ENCODE data around the gene PABPC4L.

Gene PABPC4L

DNA sequence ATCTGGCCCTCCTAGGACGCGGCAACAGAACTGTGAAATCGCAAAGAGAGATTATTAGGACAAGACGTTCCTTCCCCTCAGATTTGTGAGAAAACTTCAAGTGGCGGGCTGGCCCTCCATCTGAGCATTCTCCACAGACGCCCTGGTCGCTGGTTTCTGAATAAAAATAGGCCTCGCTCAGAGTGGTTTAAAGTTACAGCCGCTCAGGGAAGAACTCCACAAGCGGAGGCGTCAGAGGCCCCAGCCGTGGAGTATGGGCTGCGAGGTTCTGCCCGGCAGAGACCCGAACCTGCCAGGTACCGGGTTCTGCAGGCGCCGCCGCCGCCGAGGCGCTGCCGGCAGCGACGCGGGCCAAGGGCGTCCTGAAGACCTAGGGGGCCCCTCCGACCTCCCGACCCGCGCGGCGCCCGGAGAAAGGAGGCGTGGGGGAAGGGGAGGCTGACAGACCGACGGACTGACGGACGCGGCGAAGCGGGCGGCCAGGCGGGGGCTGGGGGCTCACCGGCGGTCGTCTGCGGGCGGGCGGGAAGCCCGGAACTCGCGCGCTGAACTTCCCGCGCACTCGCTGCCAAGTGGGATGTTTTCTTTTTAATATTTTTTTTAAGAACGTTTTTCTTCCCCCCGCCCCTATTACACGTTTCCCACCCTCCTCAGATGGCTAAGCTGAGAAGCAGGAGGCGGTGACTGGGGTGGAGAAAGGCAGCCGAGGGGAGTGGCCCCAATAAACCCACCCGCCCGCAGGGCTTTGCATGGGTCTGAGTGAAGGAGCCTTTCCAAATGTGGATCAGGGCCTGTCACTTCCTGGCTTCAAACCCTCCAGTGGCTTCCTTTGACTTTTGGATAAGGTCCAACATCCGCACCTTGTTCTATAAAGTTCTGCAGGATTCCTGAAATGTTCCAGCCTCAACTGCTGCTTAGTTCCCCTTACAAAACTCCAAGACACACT, at the start of gene PABPC4L:
PABPC4L (minus strand) TSS at position 574 of the 946 bp plus-strand sequence. CDS start 770 bp downstream, outside the sequence.
- peak; percentile 88 for ATAC-seq (ENCODE audit: insufficient read depth, low read depth)
- no peaks in the 10 kb centered on the region for H4K20me1 ChIP-seq (ENCODE audit: insufficient read depth, low read length)
- H3K9ac ChIP-seq (ENCODE audit: low read depth, low read length) = peak within 1 kb of the TSS; percentile 86
- H3K4me1 ChIP-seq (ENCODE audit: insufficient read depth, low read length) = peaks cover 17% of the 10 kb centered on the region; the same call in 1 of the 2 replicates
- H3K79me2 ChIP-seq (ENCODE audit: insufficient read depth, low read length) = peaks cover 49% of the 10 kb centered on the region
- no peaks in the 10 kb centered on the region for H3K27me3 ChIP-seq (ENCODE audit: insufficient read depth, low read length, poor library complexity)
- H3K9me3 ChIP-seq (ENCODE audit: insufficient read depth, low read length, severe bottlenecking) = peaks cover 4% of the 10 kb centered on the region
- peak within 1 kb of the TSS; percentile 57 to 66 for H3K4me3 ChIP-seq (ENCODE audit: low read depth in 1 of 2, low read length in 2 of 2)
- DNase-seq = peak; percentile 82
- peak within 1 kb of the TSS; percentile 91 for H3K27ac ChIP-seq (ENCODE audit: low read length)
- H2AFZ ChIP-seq (ENCODE audit: low read depth, low read length) = peak within 1 kb of the TSS; percentile 64
- TF ChIP-seq, protein P1, sequence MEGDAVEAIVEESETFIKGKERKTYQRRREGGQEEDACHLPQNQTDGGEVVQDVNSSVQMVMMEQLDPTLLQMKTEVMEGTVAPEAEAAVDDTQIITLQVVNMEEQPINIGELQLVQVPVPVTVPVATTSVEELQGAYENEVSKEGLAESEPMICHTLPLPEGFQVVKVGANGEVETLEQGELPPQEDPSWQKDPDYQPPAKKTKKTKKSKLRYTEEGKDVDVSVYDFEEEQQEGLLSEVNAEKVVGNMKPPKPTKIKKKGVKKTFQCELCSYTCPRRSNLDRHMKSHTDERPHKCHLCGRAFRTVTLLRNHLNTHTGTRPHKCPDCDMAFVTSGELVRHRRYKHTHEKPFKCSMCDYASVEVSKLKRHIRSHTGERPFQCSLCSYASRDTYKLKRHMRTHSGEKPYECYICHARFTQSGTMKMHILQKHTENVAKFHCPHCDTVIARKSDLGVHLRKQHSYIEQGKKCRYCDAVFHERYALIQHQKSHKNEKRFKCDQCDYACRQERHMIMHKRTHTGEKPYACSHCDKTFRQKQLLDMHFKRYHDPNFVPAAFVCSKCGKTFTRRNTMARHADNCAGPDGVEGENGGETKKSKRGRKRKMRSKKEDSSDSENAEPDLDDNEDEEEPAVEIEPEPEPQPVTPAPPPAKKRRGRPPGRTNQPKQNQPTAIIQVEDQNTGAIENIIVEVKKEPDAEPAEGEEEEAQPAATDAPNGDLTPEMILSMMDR (IDR thresholded peaks at IDR 0.05; ENCODE audit: borderline replicate concordance, extremely low read depth, low read length, poor library complexity, severe bottlenecking) = no peak
- TF ChIP-seq EZH2 (IDR thresholded peaks at IDR 0.05; ENCODE audit: borderline replicate concordance, low read depth, low read length, severe bottlenecking) = no peak
- peak within 1 kb of the TSS; percentile 63 for H3K4me2 ChIP-seq (ENCODE audit: insufficient read depth, low read length)
- peaks cover 3% of the 10 kb centered on the region; the same call in 1 of the 2 replicates for H3K36me3 ChIP-seq (ENCODE audit: insufficient read depth, low read length)

DNA sequence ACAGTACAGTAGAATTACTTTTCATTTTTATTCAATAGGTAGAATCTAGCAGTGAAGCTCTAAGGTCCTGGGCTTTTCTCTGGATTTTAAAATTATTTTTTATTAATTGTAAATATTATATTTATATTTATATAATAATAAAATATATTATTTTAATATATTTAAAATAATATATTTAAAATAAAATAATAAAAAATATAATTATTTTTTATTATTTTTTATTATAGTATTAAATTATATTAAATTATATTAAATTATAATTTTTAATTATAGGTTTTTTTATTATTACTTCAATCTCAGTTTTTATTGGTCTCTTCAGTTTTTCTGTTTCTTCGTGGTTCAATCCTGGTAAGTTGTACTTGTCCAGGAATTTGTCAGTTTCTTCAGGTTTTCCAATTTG, 49.7 kb upstream of the PABPC4L start:
- Histone ChIP-seq H2AFZ (ENCODE audit: low read depth, low read length) (no peak overlapping the region), H3K27ac (ENCODE audit: low read length) (no peak overlapping the region), H3K4me2 (ENCODE audit: insufficient read depth, low read length) (no peak overlapping the region), H3K4me3 (ENCODE audit: low read depth in 1 of 2, low read length in 2 of 2) (no peak overlapping the region), H3K9me3 (ENCODE audit: insufficient read depth, low read length, severe bottlenecking) (no peaks in the 10 kb centered on the region), H3K4me1 (ENCODE audit: insufficient read depth, low read length) (no peaks in the 10 kb centered on the region), H3K9ac (ENCODE audit: low read depth, low read length) (no peak overlapping the region), H3K36me3 (ENCODE audit: insufficient read depth, low read length) (no peaks in the 10 kb centered on the region), H3K27me3 (ENCODE audit: insufficient read depth, low read length, poor library complexity) (no peaks in the 10 kb centered on the region), H4K20me1 (ENCODE audit: insufficient read depth, low read length) (no peaks in the 10 kb centered on the region), H3K79me2 (ENCODE audit: insufficient read depth, low read length) (no peaks in the 10 kb centered on the region)
- ATAC-seq (ENCODE audit: insufficient read depth, low read depth) = no peak
- TF ChIP-seq, protein P1 (IDR thresholded peaks at IDR 0.05; ENCODE audit: borderline replicate concordance, extremely low read depth, low read length, poor library complexity, severe bottlenecking) = no peak
- no peak for TF ChIP-seq EZH2 (IDR thresholded peaks at IDR 0.05; ENCODE audit: borderline replicate concordance, low read depth, low read length, severe bottlenecking)
- DNase-seq = no peak

DNA sequence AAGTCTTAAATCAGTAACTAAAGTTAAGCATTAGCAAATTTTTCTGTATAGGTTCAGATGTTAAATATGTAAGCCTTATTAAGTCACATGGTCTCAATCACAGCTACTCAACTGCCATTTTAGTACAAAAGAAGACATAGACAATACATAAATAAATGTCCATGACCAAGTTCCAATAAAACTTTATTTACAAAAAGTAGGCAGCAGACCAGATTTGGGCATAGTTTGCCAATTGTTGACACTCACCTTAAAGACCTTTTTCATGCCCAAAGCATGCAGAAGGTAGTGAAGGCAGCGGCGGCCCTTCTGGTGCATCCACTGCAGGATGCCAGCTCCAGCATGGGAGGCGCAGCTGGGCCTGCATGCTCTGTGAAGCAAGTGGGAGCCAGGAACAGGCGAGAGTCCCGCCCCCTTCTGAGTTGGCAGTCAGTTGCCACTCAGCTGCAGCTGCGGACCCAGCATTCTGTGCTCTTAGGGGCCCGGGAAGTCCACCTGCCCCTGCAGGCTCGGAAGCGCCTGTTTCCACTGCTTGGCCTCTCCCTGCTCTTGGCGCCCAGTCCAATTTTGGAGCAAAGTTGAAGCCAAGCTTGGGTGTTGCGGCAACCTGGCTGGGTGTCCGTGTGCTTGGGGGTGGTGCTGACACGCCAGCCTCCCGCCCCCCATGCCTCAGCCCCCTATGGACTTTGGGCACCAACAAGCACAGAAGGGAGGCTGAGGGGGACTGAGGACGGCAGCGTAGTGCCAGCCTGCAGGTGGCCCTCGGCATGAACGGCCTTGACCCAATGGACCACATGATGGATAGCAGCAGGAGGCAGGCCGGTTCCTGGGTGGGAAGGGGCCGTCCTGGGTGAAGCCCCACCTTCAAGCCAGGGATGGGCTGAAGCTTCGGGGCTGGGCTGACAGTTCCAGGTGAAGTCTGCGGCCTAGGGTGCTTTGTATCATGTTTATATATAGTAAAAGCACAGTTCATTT, 42.4 kb upstream of the PABPC4L start:
- Histone ChIP-seq H2AFZ (ENCODE audit: low read depth, low read length) (peak overlapping the region; percentile 8; the same call in 1 of the 2 replicates), H3K4me2 (ENCODE audit: insufficient read depth, low read length) (no peak overlapping the region), H3K4me1 (ENCODE audit: insufficient read depth, low read length) (no peaks in the 10 kb centered on the region), H3K27ac (ENCODE audit: low read length) (no peak overlapping the region), H3K27me3 (ENCODE audit: insufficient read depth, low read length, poor library complexity) (no peaks in the 10 kb centered on the region), H4K20me1 (ENCODE audit: insufficient read depth, low read length) (no peaks in the 10 kb centered on the region), H3K4me3 (ENCODE audit: low read depth in 1 of 2, low read length in 2 of 2) (no peak overlapping the region), H3K9ac (ENCODE audit: low read depth, low read length) (no peak overlapping the region), H3K79me2 (ENCODE audit: insufficient read depth, low read length) (no peaks in the 10 kb centered on the region), H3K36me3 (ENCODE audit: insufficient read depth, low read length) (no peaks in the 10 kb centered on the region), H3K9me3 (ENCODE audit: insufficient read depth, low read length, severe bottlenecking) (peaks cover 6% of the 10 kb centered on the region)
- TF ChIP-seq, protein P1 (IDR thresholded peaks at IDR 0.05; ENCODE audit: borderline replicate concordance, extremely low read depth, low read length, poor library complexity, severe bottlenecking) = no peak
- no peak for TF ChIP-seq EZH2 (IDR thresholded peaks at IDR 0.05; ENCODE audit: borderline replicate concordance, low read depth, low read length, severe bottlenecking)
- no peak for ATAC-seq (ENCODE audit: insufficient read depth, low read depth)
- DNase-seq = no peak
